ENCODE results near the gene PTP4A2.

Gene PTP4A2

DNA sequence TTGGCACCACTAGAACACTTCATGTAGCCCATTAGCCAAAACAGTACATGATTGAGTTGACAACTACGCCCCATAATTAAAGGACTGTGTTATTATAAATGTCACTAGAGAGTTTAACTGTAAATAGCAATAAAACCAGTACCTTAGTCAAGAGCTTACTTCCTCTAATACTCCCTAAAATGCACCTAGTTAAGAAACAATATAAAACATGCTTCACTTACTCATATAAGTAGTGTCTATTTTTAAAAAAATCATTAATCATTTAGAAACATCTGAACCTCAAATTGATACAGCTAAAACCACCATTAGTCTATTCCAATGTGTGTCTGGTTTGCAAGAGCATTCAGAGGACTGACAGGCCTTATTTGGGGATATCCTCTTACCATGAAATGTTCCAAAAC, 25.3 kb downstream of the PTP4A2 start:
- peak; percentile 52 for DNase-seq (ENCODE audit: extremely low read depth, insufficient read length)
- peaks cover 10% of the 10 kb centered on the region; the same call in 1 of the 2 replicates for H3K36me3 ChIP-seq (ENCODE audit: control insufficient read depth, insufficient read depth, low read length)
- H3K4me3 ChIP-seq (replicated peaks; ENCODE audit: low read depth, low read length): no peak overlapping the region
- TF ChIP-seq, protein P1, sequence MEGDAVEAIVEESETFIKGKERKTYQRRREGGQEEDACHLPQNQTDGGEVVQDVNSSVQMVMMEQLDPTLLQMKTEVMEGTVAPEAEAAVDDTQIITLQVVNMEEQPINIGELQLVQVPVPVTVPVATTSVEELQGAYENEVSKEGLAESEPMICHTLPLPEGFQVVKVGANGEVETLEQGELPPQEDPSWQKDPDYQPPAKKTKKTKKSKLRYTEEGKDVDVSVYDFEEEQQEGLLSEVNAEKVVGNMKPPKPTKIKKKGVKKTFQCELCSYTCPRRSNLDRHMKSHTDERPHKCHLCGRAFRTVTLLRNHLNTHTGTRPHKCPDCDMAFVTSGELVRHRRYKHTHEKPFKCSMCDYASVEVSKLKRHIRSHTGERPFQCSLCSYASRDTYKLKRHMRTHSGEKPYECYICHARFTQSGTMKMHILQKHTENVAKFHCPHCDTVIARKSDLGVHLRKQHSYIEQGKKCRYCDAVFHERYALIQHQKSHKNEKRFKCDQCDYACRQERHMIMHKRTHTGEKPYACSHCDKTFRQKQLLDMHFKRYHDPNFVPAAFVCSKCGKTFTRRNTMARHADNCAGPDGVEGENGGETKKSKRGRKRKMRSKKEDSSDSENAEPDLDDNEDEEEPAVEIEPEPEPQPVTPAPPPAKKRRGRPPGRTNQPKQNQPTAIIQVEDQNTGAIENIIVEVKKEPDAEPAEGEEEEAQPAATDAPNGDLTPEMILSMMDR (IDR thresholded peaks at IDR 0.05; ENCODE audit: insufficient read depth, low read length, poor library complexity, severe bottlenecking): no peak
- no peaks in the 10 kb centered on the region for H3K27me3 ChIP-seq (replicated peaks; ENCODE audit: control insufficient read depth, insufficient read depth, low read length)

DNA sequence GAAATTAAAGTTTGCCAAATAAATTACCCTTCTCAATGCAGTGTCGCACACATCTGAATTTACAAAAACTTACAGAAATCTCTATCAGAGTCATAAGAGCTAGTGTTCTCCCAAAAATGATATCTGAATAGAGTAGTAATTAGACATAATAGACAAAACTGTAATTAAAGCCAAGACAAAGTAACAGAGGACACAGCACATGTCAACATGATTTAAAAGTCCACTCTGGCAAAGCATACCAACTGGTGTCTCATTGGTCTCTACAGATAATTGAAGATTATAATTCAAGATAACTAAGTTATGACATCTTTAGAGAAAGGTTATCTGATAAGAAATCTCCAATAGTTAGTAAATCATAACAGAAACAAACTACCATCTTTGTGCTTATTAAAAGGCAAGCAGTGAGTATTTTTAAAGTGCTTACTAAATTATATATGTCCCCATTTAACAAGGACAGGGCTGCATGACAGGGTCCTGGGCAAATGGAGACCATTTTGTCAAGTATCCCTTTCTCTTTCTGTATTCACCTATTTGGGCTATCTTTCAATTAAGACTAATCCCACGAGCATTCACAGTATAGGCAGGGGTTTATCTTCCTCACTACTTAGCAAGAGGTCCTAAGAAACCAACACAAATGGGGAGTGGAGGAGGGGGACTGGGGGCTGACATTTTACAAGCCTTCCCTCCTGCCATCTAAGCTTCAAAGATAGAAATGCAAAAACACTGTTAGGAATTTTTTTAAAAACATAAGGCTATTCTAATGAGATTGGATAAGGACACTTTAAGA, 26.0 kb downstream of the PTP4A2 start:
- Histone ChIP-seq H3K36me3 (ENCODE audit: control insufficient read depth, insufficient read depth, low read length) (peaks cover 12% of the 10 kb centered on the region), H3K4me3 (replicated peaks; ENCODE audit: low read depth, low read length) (no peak overlapping the region), H3K27me3 (replicated peaks; ENCODE audit: control insufficient read depth, insufficient read depth, low read length) (no peaks in the 10 kb centered on the region)
- DNase-seq (ENCODE audit: extremely low read depth, insufficient read length): no peak
- TF ChIP-seq, protein P1 (IDR thresholded peaks at IDR 0.05; ENCODE audit: insufficient read depth, low read length, poor library complexity, severe bottlenecking): no peak

DNA sequence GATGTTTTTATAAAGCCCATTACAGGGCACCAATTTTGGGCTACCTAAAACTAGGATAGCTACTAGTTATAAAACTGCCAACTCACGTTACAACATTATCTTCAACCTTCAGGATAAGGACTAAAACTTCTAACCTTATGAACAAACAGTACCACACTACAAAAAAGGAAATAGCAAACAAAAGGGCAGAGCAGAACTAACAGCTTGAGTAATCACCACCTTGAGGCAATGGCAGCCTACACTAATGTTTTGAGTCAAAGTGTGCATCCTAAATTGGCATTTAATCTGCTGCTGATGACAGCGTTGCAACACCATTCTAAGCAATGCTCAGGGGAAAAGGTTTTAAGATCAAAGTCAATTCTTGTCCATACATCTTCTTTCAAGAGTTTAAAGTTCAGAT, 27.2 kb downstream of the PTP4A2 start:
- DNase-seq (ENCODE audit: extremely low read depth, insufficient read length): peak; percentile 46
- TF ChIP-seq, protein P1 (IDR thresholded peaks at IDR 0.05; ENCODE audit: insufficient read depth, low read length, poor library complexity, severe bottlenecking): no peak
- no peaks in the 10 kb centered on the region for H3K27me3 ChIP-seq (replicated peaks; ENCODE audit: control insufficient read depth, insufficient read depth, low read length)
- H3K36me3 ChIP-seq (ENCODE audit: control insufficient read depth, insufficient read depth, low read length): peaks cover 13% of the 10 kb centered on the region
- no peak overlapping the region for H3K4me3 ChIP-seq (replicated peaks; ENCODE audit: low read depth, low read length)

DNA sequence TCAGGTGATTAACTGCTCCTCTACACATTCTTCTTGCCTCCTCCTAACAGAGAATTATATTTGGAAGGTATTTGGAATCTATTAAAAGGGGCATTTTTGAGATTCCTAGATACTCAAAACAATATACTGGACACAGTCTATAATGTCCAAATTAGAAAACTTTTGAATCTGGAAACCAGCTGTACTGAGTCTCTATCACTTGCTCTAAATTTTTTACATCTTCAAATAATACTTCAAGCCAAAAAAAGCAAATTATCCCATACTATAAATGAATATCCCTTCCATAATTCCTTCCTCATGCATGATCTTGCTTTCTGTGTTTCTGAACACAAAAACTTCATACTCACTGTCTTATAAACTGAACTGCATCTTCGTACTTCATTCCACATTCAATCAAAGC, 28.5 kb downstream of the PTP4A2 start:
- DNase-seq (ENCODE audit: extremely low read depth, insufficient read length): no peak
- peaks cover 11% of the 10 kb centered on the region for H3K36me3 ChIP-seq (ENCODE audit: control insufficient read depth, insufficient read depth, low read length)
- TF ChIP-seq, protein P1 (IDR thresholded peaks at IDR 0.05; ENCODE audit: insufficient read depth, low read length, poor library complexity, severe bottlenecking): no peak
- H3K4me3 ChIP-seq (replicated peaks; ENCODE audit: low read depth, low read length): no peak overlapping the region
- H3K27me3 ChIP-seq (replicated peaks; ENCODE audit: control insufficient read depth, insufficient read depth, low read length): no peaks in the 10 kb centered on the region

DNA sequence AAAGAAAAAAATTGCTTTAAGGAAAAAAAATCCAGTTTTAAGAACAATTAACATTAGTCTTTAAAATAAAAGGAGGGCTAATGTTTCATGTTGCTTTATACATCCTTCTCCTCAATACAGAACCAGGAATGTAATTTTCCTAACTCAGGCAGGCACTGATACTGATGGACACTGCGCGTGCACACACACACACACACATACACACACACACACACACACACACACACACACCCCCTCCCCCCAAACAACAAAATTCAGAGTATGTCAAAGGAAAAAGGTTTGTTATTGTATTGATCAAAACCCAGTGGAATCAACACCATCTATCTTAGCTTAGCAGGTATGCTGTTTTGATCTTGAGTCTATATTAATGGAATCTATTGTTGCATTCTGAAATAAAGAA, 31.6 kb downstream of the PTP4A2 start:
- no peak for DNase-seq (ENCODE audit: extremely low read depth, insufficient read length)
- peaks cover 8% of the 10 kb centered on the region for H3K36me3 ChIP-seq (ENCODE audit: control insufficient read depth, insufficient read depth, low read length)
- H3K27me3 ChIP-seq (replicated peaks; ENCODE audit: control insufficient read depth, insufficient read depth, low read length): no peaks in the 10 kb centered on the region
- no peak overlapping the region for H3K4me3 ChIP-seq (replicated peaks; ENCODE audit: low read depth, low read length)
- TF ChIP-seq, protein P1 (IDR thresholded peaks at IDR 0.05; ENCODE audit: insufficient read depth, low read length, poor library complexity, severe bottlenecking): no peak

Measured in GM06990 (cell line).